RPMI7951 (cell line): ENCODE results near the gene VPS11. TPM values are rescaled to one million over a fixed set of nuclear protein-coding genes. Genes with fewer than 3 reads are reported as not detected.
A peak's percentile ranks its signal among the peaks of the same experiment; 100 is the strongest.

ENCODE experiments used
- DNase-seq: peaks from one replicate; pipeline ENCODE4 v3.0.0-alpha.2; 2012; ENCODE audit warnings: low read depth
- total RNA-seq: library from RNA; depleted of rRNA; stranded (reverse); fragments of >200 nt; shearing (Covaris generic); gene quantifications from 2 replicates; pipeline ENCODE4 v1.2.3, GENCODE V29; 2014; rRNA removed

The VPS11 gene
- total RNA-seq, 1 experiment from 2014 or later = 24.6 TPM

GRCh38 chr11:119121008-119121810, 53.6 kb downstream of the VPS11 start, which contains the start of gene HINFP:
TSS of gene HINFP (plus strand) at chr11:119121580. CDS start at chr11:119126945, 5,365 bp downstream.
- peak; percentile 99 for DNase-seq

- DNase-seq = no peak
Measured at GRCh38 chr11:119121811-119122124, 54.1 kb downstream of the VPS11 start.

- DNase-seq = no peak
Measured at GRCh38 chr11:119125821-119126220, 58.2 kb downstream of the VPS11 start.

- no peak for DNase-seq
Measured at GRCh38 chr11:119126675-119127268, 59.2 kb downstream of the VPS11 start.

- peak; percentile 21 for DNase-seq
Measured at GRCh38 chr11:119130662-119131061, 63.0 kb downstream of the VPS11 start.

Other genes starting within 250 kb of the VPS11 start
- not detected in 2 replicates for gene CXCR5, start 183.9 kb upstream of the VPS11 start, total RNA-seq
- 11.1 and 13.8 TPM in 2 replicates for gene BCL9L, start 141.9 kb upstream of the VPS11 start, total RNA-seq
- gene UPK2, start 111.5 kb upstream of the VPS11 start, total RNA-seq = not detected in 2 replicates
- not detected in 2 replicates for gene FOXR1, start 96.1 kb upstream of the VPS11 start, total RNA-seq
- gene CENATAC, start 69.7 kb upstream of the VPS11 start, total RNA-seq = 7.2 and 8.1 TPM in 2 replicates
- 2,312 and 2,810 TPM in 2 replicates for gene RPS25, start 49.5 kb upstream of the VPS11 start, total RNA-seq
- gene TRAPPC4, start 49.1 kb upstream of the VPS11 start, total RNA-seq = 135 and 150 TPM in 2 replicates
- gene SLC37A4, start 36.9 kb upstream of the VPS11 start, total RNA-seq = 18.6 and 19.7 TPM in 2 replicates
- 106 and 115 TPM in 2 replicates for gene HYOU1, start 10.6 kb upstream of the VPS11 start, total RNA-seq
- 14.3 and 17.1 TPM in 2 replicates for gene HMBS, start 17.1 kb downstream of the VPS11 start, total RNA-seq
- 41.6 and 44.0 TPM in 2 replicates for gene DPAGT1, start 34.0 kb downstream of the VPS11 start, total RNA-seq
- 3.2 and 4.8 TPM in 2 replicates for gene C2CD2L, start 39.5 kb downstream of the VPS11 start, total RNA-seq
- 13.2 and 16.5 TPM in 2 replicates for gene HINFP, start 53.8 kb downstream of the VPS11 start, total RNA-seq
- 0.20 and 0.24 TPM in 2 replicates for gene ABCG4, start 81.2 kb downstream of the VPS11 start, total RNA-seq
- gene NLRX1, start 100.9 kb downstream of the VPS11 start, total RNA-seq = 4.9 and 5.6 TPM in 2 replicates
- not detected in 2 replicates for gene NHERF4, start 117.7 kb downstream of the VPS11 start, total RNA-seq
- 12.7 and 14.1 TPM in 2 replicates for gene CBL, start 138.5 kb downstream of the VPS11 start, total RNA-seq
- 57.2 and 91.7 TPM in 2 replicates for gene MCAM, start 249.3 kb downstream of the VPS11 start, total RNA-seq